ENCODE measurements around the gene ATL2. TPM values are rescaled to one million over a fixed set of nuclear protein-coding genes. Genes with fewer than 3 reads are reported as not detected.

The ATL2 gene
- total and polyA plus RNA-seq, 2 of the 8 experiments (the other 6 are each of a cell fraction or from before 2014, with no cell fraction given) = 38.8 to 84.6 TPM

- no peak overlapping the region for H3K4me2 ChIP-seq (ENCODE audit: insufficient read depth in 1 of 2, low read depth in 2 of 2, low read length in 2 of 2)
- ChIA-PET POLR2A (ENCODE audit: partially characterized antibody) (interaction anchor here (0.6 to 1.0 kb wide), 3 partner anchors 38 to 190 kb away, joined by 3 to 4 read pairs (median 3); no protein-coding TSS in a partner anchor), CTCF (ENCODE audit: partially characterized antibody) (interaction anchor here (0.7 to 7.3 kb wide), 19 partner anchors 10 to 525 kb away, joined by 3 to 94 read pairs (median 5); partner anchors contain the start of gene ATL2)
- no peak overlapping the region for H3K23ac ChIP-seq (ENCODE audit: insufficient read length)
- no peak overlapping the region for H3K4me3 ChIP-seq (ENCODE audit: extremely low read depth in 1 of 4, insufficient read depth in 2 of 4, low read depth in 3 of 4, low read length in 4 of 4)
- TF ChIP-seq CTBP2 (IDR thresholded peaks at IDR 0.05; ENCODE audit: borderline replicate concordance, insufficient read depth, insufficient read length, low read length) = no peak
- no peaks in the 10 kb centered on the region for H3K23me2 ChIP-seq (ENCODE audit: low read depth, low read length)
- no peak overlapping the region for H2AK5ac ChIP-seq (ENCODE audit: low read depth, low read length)
- no peak overlapping the region for H3K14ac ChIP-seq (ENCODE audit: insufficient read length)
- FAIRE-seq = no peak
- H3K27ac ChIP-seq (ENCODE audit: low read depth, low read length) = no peak overlapping the region
- no peak overlapping the region for H2AFZ ChIP-seq (ENCODE audit: low read length)
- no peak overlapping the region for H3K4ac ChIP-seq (replicated peaks; ENCODE audit: insufficient read length, low read depth, low read length)
- H3K56ac ChIP-seq (replicated peaks; ENCODE audit: insufficient read length, low read depth, low read length) = no peak overlapping the region
- H3K27me3 ChIP-seq (replicated peaks in 1 of 4; ENCODE audit: control insufficient read depth in 3 of 4, extremely low read depth in 1 of 4, insufficient read depth in 3 of 4, low read length in 3 of 4) = no peaks in the 10 kb centered on the region
- H4K91ac ChIP-seq (replicated peaks; ENCODE audit: insufficient read length, low read length) = no peak overlapping the region
- peaks cover 0 to 45% (median 19%) of the 10 kb centered on the region in 4 experiments; a peak in 7 of 8 replicates for H3K36me3 ChIP-seq (ENCODE audit: control insufficient read depth in 2 of 4, insufficient read depth in 4 of 4, low read length in 3 of 4)
- no peak overlapping the region for H2BK120ac ChIP-seq (replicated peaks; ENCODE audit: low read depth, low read length)
- no peak overlapping the region for H2BK12ac ChIP-seq (ENCODE audit: low read depth, low read length)
- H3K9me3 ChIP-seq (ENCODE audit: insufficient read depth in 2 of 2, low read depth in 1 of 2, low read length in 1 of 2) = no peaks in the 10 kb centered on the region
- no peak overlapping the region for H4K8ac ChIP-seq (ENCODE audit: extremely low read depth, insufficient read depth, low read length)
- no peak overlapping the region for H2BK20ac ChIP-seq (ENCODE audit: low read length)
- no peaks in the 10 kb centered on the region for H3K4me1 ChIP-seq (replicated peaks in 1 of 4; ENCODE audit: control insufficient read depth in 3 of 4, insufficient read depth in 4 of 4, low read length in 3 of 4)
- 0 out of 2 replicates have a peak, but pooled peaks cover 3% of the 10 kb centered on the region for H3K79me1 ChIP-seq (ENCODE audit: low read depth, low read length)
- no peak overlapping the region for H4K5ac ChIP-seq (ENCODE audit: insufficient read length, low read depth, low read length)
- no peak overlapping the region for H2BK15ac ChIP-seq (ENCODE audit: low read length)
- H3K79me2 ChIP-seq (ENCODE audit: control insufficient read depth in 1 of 2, insufficient read depth in 2 of 2, low read length in 2 of 2) = peaks cover 0 to 18% of the 10 kb centered on the region in 2 experiments; a peak in 2 of 4 replicates
- DNase-seq (ENCODE audit: low read depth in 1 of 2, low spot score in 2 of 2) = no peak
- no peak overlapping the region for H2BK5ac ChIP-seq (ENCODE audit: low read depth, low read length)
- H3K9ac ChIP-seq (replicated peaks in 1 of 4; ENCODE audit: extremely low read depth in 1 of 4, low read depth in 3 of 4, low read length in 3 of 4) = no peak overlapping the region
- H4K20me1 ChIP-seq (replicated peaks in 1 of 2; ENCODE audit: control insufficient read depth in 1 of 2, insufficient read depth in 2 of 2, low read length in 2 of 2) = peaks cover 0 to 2% of the 10 kb centered on the region in 2 experiments
- no peak overlapping the region for H3K18ac ChIP-seq (ENCODE audit: extremely low read depth, low read length)
Measured at GRCh38 chr2:38317725-38318124, 59.3 kb downstream of the ATL2 start.

All from H1 (cell line).